ENCODE results near the gene NEK8.

- TF ChIP-seq CTCF (IDR thresholded peaks at IDR 0.05) (no peak), POLR2A (IDR thresholded peaks at IDR 0.05) (no peak)
Measured at GRCh38 chr17:28737770-28738679, 9.4 kb downstream of the NEK8 start.
